HepG2 (cell line): ENCODE results near the gene FAM174C. TPM values are rescaled to one million over a fixed set of nuclear protein-coding genes. Genes with fewer than 3 reads are reported as not detected.

ENCODE experiments used
- AGO2 ChIP-seq: fragments of 200-400 bp; formaldehyde crosslinking; optimal IDR thresholded peaks from 2 replicates; pipeline ENCODE3; 2017; ENCODE audit warnings: mild to moderate bottlenecking, low read depth, low read length, moderate library complexity
- ARHGAP35 ChIP-seq: sonication (generic); formaldehyde crosslinking; IDR thresholded peaks from 2 replicates; pipeline ENCODE4 v1.9.0; 2022; ENCODE audit warnings: mild to moderate bottlenecking, inconsistent platforms, moderate library complexity, missing genetic modification reagents, borderline replicate concordance
- ATF7 ChIP-seq, 2 experiments: fragments of 450-650 bp in 1 of 2; sonication (generic) in 1 of 2; formaldehyde crosslinking in 1 of 2; IDR thresholded peaks; 2 replicates each; pipeline versions ENCODE4 v1.4.0 to v1.6.1; 2016 to 2020; ENCODE audit warnings: antibody characterized with exemption in 1 of 2, mild to moderate bottlenecking in 1 of 2, missing genetic modification reagents in 1 of 2
- ATF7-NPFF ChIP-seq: sonication (generic); formaldehyde crosslinking; IDR thresholded peaks from 2 replicates; pipeline ENCODE4 v1.8.1; 2023; ENCODE audit warnings: mild to moderate bottlenecking, low read depth, missing genetic modification reagents, moderate library complexity
- EHMT2 ChIP-seq: fragments of 200-600 bp; sonication (generic); IDR thresholded peaks from 2 replicates; pipeline ENCODE4 v1.7.0; 2017; ENCODE audit warnings: antibody characterized with exemption, low read depth, low read length, borderline replicate concordance
- ERF ChIP-seq: IDR thresholded peaks from 2 replicates; pipeline ENCODE4 v1.6.1; 2018; ENCODE audit warnings: missing biosample characterization, missing genetic modification reagents
- GATAD2A ChIP-seq: IDR thresholded peaks from 2 replicates; pipeline ENCODE4 v1.6.1; 2016
- HHEX ChIP-seq: IDR thresholded peaks from 2 replicates; pipeline ENCODE4 v1.6.1; 2016; ENCODE audit warnings: control low read depth
- JUN ChIP-seq: sonication (generic); formaldehyde crosslinking; IDR thresholded peaks from 2 replicates; pipeline ENCODE4 v1.4.0; 2020; ENCODE audit warnings: mild to moderate bottlenecking, missing genetic modification reagents
- SIX1 ChIP-seq: sonication (generic); formaldehyde crosslinking; IDR thresholded peaks from 2 replicates; pipeline ENCODE4 v1.4.0; 2020; ENCODE audit warnings: missing genetic modification reagents, borderline replicate concordance
- YY1 ChIP-seq: IDR thresholded peaks from 2 replicates; pipeline ENCODE4 v1.6.1; 2011; ENCODE audit warnings: low read length, low read depth, moderate library complexity, mild to moderate bottlenecking; ENCODE audit not compliant: insufficient read depth, insufficient replicate concordance
- ZNF121 ChIP-seq: sonication (generic); formaldehyde crosslinking; IDR thresholded peaks from 2 replicates; pipeline ENCODE4 v1.5.0; 2020; ENCODE audit warnings: mild to moderate bottlenecking, missing genetic modification reagents
- ZNF160 ChIP-seq: sonication (generic); formaldehyde crosslinking; IDR thresholded peaks from 2 replicates; pipeline ENCODE4 v1.8.0; 2022; ENCODE audit warnings: mild to moderate bottlenecking, inconsistent platforms, missing genetic modification reagents
- ZNF225 ChIP-seq: sonication (generic); formaldehyde crosslinking; IDR thresholded peaks from 2 replicates; pipeline ENCODE4 v1.4.0; 2020; ENCODE audit warnings: mild to moderate bottlenecking, missing genetic modification reagents
- ZNF713 ChIP-seq: sonication (generic); formaldehyde crosslinking; IDR thresholded peaks from 2 replicates; pipeline ENCODE4 v1.4.0; 2020; ENCODE audit warnings: mild to moderate bottlenecking, missing genetic modification reagents
- ZNF790 ChIP-seq: sonication (generic); formaldehyde crosslinking; IDR thresholded peaks from 2 replicates; pipeline ENCODE4 v1.8.0; 2022; ENCODE audit warnings: missing genetic modification reagents, mild to moderate bottlenecking, borderline replicate concordance
- polyA plus RNA-seq, 8 experiments: library from polyadenylated mRNA; depleted of rRNA in 3 of 8; stranded (reverse) in 7 of 8; unstranded in 1 of 8; fragments of >200 nt; fragmentation: Illumina TruSeq in 4 of 8; extraction: Trizol in 4 of 8; gene quantifications; 2 replicates each; pipeline versions ENCODE4 v1.2.1 to v1.2.3, GENCODE V29; 2011 to 2016; ENCODE audit warnings: low read depth in 4 of 8, missing spikeins in 1 of 8, mixed read lengths in 1 of 8; ENCODE audit not compliant: insufficient read depth in 1 of 8
- total RNA-seq, 5 experiments: library from RNA; depleted of rRNA; stranded (reverse); fragments of >200 nt; fragmentation: Illumina TruSeq; extraction: Trizol; gene quantifications; 2 replicates each; pipeline ENCODE4 v1.2.3, GENCODE V29; 2016; ENCODE audit warnings: low read depth in 1 of 5
- TF ChIP-seq, protein P1 (sequence below): sonication (generic); formaldehyde crosslinking; IDR thresholded peaks from 2 replicates; pipeline ENCODE4 v1.4.0; 2020; ENCODE audit warnings: missing genetic modification reagents
- TF ChIP-seq, protein P2 (sequence below): sonication (generic); formaldehyde crosslinking; IDR thresholded peaks from 2 replicates; pipeline ENCODE4 v1.8.0; 2022; ENCODE audit warnings: missing genetic modification reagents, mild to moderate bottlenecking, borderline replicate concordance
- TF ChIP-seq, protein P3 (sequence below): sonication (generic); formaldehyde crosslinking; IDR thresholded peaks from 2 replicates; pipeline ENCODE4 v1.9.0; 2021; ENCODE audit warnings: missing genetic modification reagents, borderline replicate concordance
- TF ChIP-seq, protein P4 (sequence below): sonication (generic); formaldehyde crosslinking; IDR thresholded peaks from 2 replicates; pipeline ENCODE4 v1.5.0; 2020; ENCODE audit warnings: mild to moderate bottlenecking, missing genetic modification reagents

The FAM174C gene
- total and polyA plus RNA-seq, 2 of the 13 experiments (the other 11 are each of a cell fraction or from before 2014, with no cell fraction given), result 19.5 to 31.3 TPM

DNA sequence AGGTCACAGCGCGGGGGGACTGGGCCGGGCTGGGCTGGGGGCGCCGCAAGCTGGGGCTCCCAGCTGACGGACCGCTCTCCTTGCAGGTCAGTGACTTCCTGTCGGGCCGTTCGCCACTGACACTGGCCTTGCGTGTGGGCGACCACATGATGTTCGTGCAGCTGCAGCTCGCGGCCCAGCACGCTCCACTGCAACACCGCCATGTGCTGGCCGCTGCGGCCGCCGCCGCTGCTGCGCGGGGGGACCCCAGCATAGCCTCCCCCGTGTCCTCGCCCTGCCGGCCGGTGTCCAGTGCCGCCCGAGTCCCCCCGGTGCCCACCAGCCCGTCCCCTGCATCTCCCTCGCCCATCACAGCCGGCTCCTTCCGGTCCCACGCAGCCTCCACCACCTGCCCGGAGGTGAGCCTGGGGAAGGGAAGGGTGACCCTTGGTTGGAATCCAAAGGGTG is 21.2 kb upstream of the FAM174C start (continued):
- TF ChIP-seq, protein P1, sequence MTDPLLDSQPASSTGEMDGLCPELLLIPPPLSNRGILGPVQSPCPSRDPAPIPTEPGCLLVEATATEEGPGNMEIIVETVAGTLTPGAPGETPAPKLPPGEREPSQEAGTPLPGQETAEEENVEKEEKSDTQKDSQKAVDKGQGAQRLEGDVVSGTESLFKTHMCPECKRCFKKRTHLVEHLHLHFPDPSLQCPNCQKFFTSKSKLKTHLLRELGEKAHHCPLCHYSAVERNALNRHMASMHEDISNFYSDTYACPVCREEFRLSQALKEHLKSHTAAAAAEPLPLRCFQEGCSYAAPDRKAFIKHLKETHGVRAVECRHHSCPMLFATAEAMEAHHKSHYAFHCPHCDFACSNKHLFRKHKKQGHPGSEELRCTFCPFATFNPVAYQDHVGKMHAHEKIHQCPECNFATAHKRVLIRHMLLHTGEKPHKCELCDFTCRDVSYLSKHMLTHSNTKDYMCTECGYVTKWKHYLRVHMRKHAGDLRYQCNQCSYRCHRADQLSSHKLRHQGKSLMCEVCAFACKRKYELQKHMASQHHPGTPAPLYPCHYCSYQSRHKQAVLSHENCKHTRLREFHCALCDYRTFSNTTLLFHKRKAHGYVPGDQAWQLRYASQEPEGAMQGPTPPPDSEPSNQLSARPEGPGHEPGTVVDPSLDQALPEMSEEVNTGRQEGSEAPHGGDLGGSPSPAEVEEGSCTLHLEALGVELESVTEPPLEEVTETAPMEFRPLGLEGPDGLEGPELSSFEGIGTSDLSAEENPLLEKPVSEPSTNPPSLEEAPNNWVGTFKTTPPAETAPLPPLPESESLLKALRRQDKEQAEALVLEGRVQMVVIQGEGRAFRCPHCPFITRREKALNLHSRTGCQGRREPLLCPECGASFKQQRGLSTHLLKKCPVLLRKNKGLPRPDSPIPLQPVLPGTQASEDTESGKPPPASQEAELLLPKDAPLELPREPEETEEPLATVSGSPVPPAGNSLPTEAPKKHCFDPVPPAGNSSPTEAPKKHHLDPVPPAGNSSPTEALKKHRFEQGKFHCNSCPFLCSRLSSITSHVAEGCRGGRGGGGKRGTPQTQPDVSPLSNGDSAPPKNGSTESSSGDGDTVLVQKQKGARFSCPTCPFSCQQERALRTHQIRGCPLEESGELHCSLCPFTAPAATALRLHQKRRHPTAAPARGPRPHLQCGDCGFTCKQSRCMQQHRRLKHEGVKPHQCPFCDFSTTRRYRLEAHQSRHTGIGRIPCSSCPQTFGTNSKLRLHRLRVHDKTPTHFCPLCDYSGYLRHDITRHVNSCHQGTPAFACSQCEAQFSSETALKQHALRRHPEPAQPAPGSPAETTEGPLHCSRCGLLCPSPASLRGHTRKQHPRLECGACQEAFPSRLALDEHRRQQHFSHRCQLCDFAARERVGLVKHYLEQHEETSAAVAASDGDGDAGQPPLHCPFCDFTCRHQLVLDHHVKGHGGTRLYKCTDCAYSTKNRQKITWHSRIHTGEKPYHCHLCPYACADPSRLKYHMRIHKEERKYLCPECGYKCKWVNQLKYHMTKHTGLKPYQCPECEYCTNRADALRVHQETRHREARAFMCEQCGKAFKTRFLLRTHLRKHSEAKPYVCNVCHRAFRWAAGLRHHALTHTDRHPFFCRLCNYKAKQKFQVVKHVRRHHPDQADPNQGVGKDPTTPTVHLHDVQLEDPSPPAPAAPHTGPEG (CRISPR knock-in tag), result no peak
- TF ChIP-seq, protein P2, sequence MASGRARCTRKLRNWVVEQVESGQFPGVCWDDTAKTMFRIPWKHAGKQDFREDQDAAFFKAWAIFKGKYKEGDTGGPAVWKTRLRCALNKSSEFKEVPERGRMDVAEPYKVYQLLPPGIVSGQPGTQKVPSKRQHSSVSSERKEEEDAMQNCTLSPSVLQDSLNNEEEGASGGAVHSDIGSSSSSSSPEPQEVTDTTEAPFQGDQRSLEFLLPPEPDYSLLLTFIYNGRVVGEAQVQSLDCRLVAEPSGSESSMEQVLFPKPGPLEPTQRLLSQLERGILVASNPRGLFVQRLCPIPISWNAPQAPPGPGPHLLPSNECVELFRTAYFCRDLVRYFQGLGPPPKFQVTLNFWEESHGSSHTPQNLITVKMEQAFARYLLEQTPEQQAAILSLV (CRISPR knock-in tag), result 0 out of 2 replicates have a peak, but pooled peaks have one; percentile 44
- TF ChIP-seq GATAD2A (CRISPR knock-in tag) (no peak), ATF7 (IDR thresholded peaks at IDR 0.05) (no peak), ATF7 (CRISPR knock-in tag; IDR thresholded peaks at IDR 0.05) (no peak), EHMT2 (no peak), ARHGAP35 (no peak), ZNF121 (CRISPR knock-in tag) (no peak), HHEX (CRISPR knock-in tag) (no peak), ATF7-NPFF (CRISPR knock-in tag) (no peak), ZNF713 (no peak), SIX1 (CRISPR knock-in tag) (no peak), ERF (CRISPR knock-in tag) (no peak), ZNF790 (CRISPR knock-in tag) (0 out of 2 replicates have a peak, but pooled peaks have one; percentile 33), AGO2 (peak; percentile 96), ZNF160 (CRISPR knock-in tag) (0 out of 2 replicates have a peak, but pooled peaks have one; percentile 28), YY1 (no peak), JUN (CRISPR knock-in tag) (no peak), ZNF225 (no peak)
- TF ChIP-seq, protein P3, sequence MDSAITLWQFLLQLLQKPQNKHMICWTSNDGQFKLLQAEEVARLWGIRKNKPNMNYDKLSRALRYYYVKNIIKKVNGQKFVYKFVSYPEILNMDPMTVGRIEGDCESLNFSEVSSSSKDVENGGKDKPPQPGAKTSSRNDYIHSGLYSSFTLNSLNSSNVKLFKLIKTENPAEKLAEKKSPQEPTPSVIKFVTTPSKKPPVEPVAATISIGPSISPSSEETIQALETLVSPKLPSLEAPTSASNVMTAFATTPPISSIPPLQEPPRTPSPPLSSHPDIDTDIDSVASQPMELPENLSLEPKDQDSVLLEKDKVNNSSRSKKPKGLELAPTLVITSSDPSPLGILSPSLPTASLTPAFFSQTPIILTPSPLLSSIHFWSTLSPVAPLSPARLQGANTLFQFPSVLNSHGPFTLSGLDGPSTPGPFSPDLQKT (CRISPR knock-in tag), result no peak
- TF ChIP-seq, protein P4, sequence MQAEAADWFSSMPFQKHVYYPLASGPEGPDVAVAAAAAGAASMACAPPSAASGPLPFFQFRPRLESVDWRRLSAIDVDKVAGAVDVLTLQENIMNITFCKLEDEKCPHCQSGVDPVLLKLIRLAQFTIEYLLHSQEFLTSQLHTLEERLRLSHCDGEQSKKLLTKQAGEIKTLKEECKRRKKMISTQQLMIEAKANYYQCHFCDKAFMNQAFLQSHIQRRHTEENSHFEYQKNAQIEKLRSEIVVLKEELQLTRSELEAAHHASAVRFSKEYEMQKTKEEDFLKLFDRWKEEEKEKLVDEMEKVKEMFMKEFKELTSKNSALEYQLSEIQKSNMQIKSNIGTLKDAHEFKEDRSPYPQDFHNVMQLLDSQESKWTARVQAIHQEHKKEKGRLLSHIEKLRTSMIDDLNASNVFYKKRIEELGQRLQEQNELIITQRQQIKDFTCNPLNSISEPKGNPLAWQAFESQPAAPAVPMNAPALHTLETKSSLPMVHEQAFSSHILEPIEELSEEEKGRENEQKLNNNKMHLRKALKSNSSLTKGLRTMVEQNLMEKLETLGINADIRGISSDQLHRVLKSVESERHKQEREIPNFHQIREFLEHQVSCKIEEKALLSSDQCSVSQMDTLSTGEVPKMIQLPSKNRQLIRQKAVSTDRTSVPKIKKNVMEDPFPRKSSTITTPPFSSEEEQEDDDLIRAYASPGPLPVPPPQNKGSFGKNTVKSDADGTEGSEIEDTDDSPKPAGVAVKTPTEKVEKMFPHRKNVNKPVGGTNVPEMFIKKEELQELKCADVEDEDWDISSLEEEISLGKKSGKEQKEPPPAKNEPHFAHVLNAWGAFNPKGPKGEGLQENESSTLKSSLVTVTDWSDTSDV (CRISPR knock-in tag), result 0 out of 2 replicates have a peak, but pooled peaks have one; percentile 70
